Calu3 (cell line): ENCODE measurements around the gene NGEF. TPM values are rescaled to one million over a fixed set of nuclear protein-coding genes. Genes with fewer than 3 reads are reported as not detected.

Source experiments
- BruUV-seq: library from RNA; stranded (reverse); fragments of 400-500 nt; replicated peaks from 2 replicates; lab custom pipeline; 2021; lab: Mats Ljungman, UMichigan
- CTCF ChIA-PET: fragments of 300-600 bp; sonication (Branson Sonifier 250); formaldehyde crosslinking; loops from one replicate; lab custom pipeline; 2022; ENCODE audit warnings: antibody characterized with exemption; lab: Charles Lee
- DNase-seq: peaks from one replicate; pipeline ENCODE4 v3.0.0; 2022
- H3K27ac Mint-ChIP-seq: one replicate; pipeline ENCODE4 v1.8.0; 2022; ENCODE audit warnings: mixed read lengths; ENCODE audit not compliant: unreplicated experiment
- H3K27me3 Mint-ChIP-seq: one replicate; pipeline ENCODE4 v1.8.0; 2022; ENCODE audit warnings: mixed read lengths; ENCODE audit not compliant: unreplicated experiment
- H3K36me3 Mint-ChIP-seq: one replicate; pipeline ENCODE4 v1.8.0; 2022; ENCODE audit warnings: mild to moderate bottlenecking, moderate library complexity, mixed read lengths; ENCODE audit not compliant: insufficient read depth, unreplicated experiment
- H3K4me1 Mint-ChIP-seq: one replicate; pipeline ENCODE4 v1.8.0; 2022; ENCODE audit warnings: mild to moderate bottlenecking, low read depth, mixed read lengths; ENCODE audit not compliant: unreplicated experiment
- H3K4me3 Mint-ChIP-seq: one replicate; pipeline ENCODE4 v1.8.0; 2022; ENCODE audit warnings: mild to moderate bottlenecking, low read depth, moderate library complexity, mixed read lengths; ENCODE audit not compliant: unreplicated experiment
- H3K9me3 Mint-ChIP-seq: one replicate; pipeline ENCODE4 v1.8.0; 2022; ENCODE audit warnings: low read depth, mixed read lengths; ENCODE audit not compliant: unreplicated experiment
- intact Hi-C: fragments of 100-400 bp; cut with micrococcal nuclease; formaldehyde crosslinking; loops from one replicate; pipeline ENCODE4 v1.10.0; 2022; ENCODE audit not compliant: unreplicated experiment
- total RNA-seq: library from RNA; stranded (reverse); gene quantifications from 2 replicates; pipeline ENCODE4 v1.2.3, GENCODE V29; 2022
- TF ChIP-seq, protein P1 (sequence below): fragments of 200-600 bp; IDR thresholded peaks from one replicate; pipeline ENCODE4 v1.8.0; 2022; ENCODE audit warnings: antibody characterized with exemption; ENCODE audit not compliant: unreplicated experiment

Gene NGEF
- total RNA-seq, 1 experiment from 2014 or later = 1.7 TPM

DNA sequence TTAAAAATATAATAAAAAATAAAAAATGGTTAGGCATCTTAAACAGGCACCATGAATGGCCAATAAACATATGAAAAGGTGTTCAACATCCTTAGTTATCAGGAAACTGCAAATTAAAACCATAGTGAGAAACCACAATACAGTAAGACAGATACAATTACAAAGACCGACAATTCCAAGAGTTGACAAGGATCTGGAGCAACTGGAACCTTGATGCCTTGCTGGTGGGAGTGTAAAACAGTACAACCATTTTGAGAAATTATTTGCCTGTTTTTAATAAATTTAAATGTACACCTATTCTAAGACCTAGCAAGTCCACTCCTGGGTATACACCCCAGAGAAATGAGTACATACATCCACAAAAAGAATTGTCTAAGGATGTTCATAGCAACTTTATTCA is 49.1 kb downstream of the NGEF start:
- CTCF ChIA-PET = no interaction called here
- Mint-ChIP-seq H3K27me3 (peaks cover 12% of the 10 kb centered on the region), H3K9me3 (peaks cover 3% of the 10 kb centered on the region), H3K27ac (no peak overlapping the region), H3K4me1 (no peaks in the 10 kb centered on the region), H3K36me3 (peaks cover 5% of the 10 kb centered on the region), H3K4me3 (no peak overlapping the region)
- intact Hi-C loops = no loop called here
- TF ChIP-seq, protein P1, sequence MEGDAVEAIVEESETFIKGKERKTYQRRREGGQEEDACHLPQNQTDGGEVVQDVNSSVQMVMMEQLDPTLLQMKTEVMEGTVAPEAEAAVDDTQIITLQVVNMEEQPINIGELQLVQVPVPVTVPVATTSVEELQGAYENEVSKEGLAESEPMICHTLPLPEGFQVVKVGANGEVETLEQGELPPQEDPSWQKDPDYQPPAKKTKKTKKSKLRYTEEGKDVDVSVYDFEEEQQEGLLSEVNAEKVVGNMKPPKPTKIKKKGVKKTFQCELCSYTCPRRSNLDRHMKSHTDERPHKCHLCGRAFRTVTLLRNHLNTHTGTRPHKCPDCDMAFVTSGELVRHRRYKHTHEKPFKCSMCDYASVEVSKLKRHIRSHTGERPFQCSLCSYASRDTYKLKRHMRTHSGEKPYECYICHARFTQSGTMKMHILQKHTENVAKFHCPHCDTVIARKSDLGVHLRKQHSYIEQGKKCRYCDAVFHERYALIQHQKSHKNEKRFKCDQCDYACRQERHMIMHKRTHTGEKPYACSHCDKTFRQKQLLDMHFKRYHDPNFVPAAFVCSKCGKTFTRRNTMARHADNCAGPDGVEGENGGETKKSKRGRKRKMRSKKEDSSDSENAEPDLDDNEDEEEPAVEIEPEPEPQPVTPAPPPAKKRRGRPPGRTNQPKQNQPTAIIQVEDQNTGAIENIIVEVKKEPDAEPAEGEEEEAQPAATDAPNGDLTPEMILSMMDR = no peak
- BruUV-seq = no TSS peak
- no peak for DNase-seq

- TF ChIP-seq, protein P1 = no peak
- Mint-ChIP-seq H3K27ac (no peak overlapping the region), H3K36me3 (no peaks in the 10 kb centered on the region), H3K27me3 (peaks cover 12% of the 10 kb centered on the region), H3K9me3 (peaks cover 3% of the 10 kb centered on the region), H3K4me1 (peaks cover 7% of the 10 kb centered on the region), H3K4me3 (no peak overlapping the region)
- no peak for DNase-seq
- intact Hi-C loops = no loop called here
- CTCF ChIA-PET = interaction anchor here (0.5 kb wide), 1 partner anchor 17 kb away, joined by 4 read pairs; no protein-coding TSS in a partner anchor
- no TSS peak for BruUV-seq
These were observed 52.2 kb downstream of the NGEF start for GRCh38 chr2:232960862-232961261.

DNA sequence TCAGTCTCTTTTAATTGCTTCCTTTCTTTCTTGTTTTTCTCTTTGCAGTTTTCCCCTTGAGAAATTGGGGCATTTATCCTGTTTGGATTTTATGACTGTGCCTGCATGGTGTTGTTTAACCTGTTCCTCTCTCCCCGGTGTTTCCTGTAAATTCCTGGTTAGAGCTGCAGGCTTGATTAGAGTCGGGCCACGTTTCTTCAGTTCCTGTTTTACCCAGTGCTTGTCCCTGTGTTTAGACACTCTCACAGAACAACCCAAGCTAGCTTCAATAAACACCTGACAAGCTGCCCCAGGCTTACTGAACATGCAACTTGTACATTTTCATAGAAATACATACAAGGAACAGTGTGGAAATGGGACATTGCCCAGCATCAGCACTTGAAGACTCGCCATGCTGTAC is 53.9 kb downstream of the NGEF start:
- no TSS peak for BruUV-seq
- DNase-seq = no peak
- intact Hi-C loops = no loop called here
- CTCF ChIA-PET = no interaction called here
- Mint-ChIP-seq H3K27me3 (no peaks in the 10 kb centered on the region), H3K4me3 (no peak overlapping the region), H3K36me3 (no peaks in the 10 kb centered on the region), H3K9me3 (peaks cover 3% of the 10 kb centered on the region), H3K4me1 (peaks cover 7% of the 10 kb centered on the region), H3K27ac (no peak overlapping the region)
- TF ChIP-seq, protein P1 = no peak

GRCh38 chr2:232957657-232958090 is 55.4 kb downstream of the NGEF start:
- Mint-ChIP-seq H3K36me3 (no peaks in the 10 kb centered on the region), H3K4me3 (no peak overlapping the region), H3K27me3 (no peaks in the 10 kb centered on the region), H3K9me3 (peaks cover 3% of the 10 kb centered on the region), H3K27ac (no peak overlapping the region), H3K4me1 (peaks cover 7% of the 10 kb centered on the region)
- no peak for DNase-seq
- intact Hi-C loops = no loop called here
- no TSS peak for BruUV-seq
- TF ChIP-seq, protein P1 = no peak
- CTCF ChIA-PET = no interaction called here
